Activated CD8-positive, alpha-beta memory T cell treated with anti-CD3 and anti-CD28 coated beads, Interleukin-2, amount 50 U/mL, for 24 hours (primary cell): Measurements from ENCODE around the gene RBM24.

ENCODE experiments used
- DNase-seq: peaks from one replicate; pipeline ENCODE4 v3.0.0-alpha.2; 2020; ENCODE audit errors: extremely low read depth

RBM24 gene

GRCh38 chr6:17281100-17281496 lies at the start of gene RBM24:
TSS of gene RBM24 (plus strand) at chr6:17281361. CDS start at chr6:17281582, 221 bp downstream.
- DNase-seq = no peak

- DNase-seq = no peak
Measured at GRCh38 chr6:17233531-17233930, 47.6 kb upstream of the RBM24 start.

- no peak for DNase-seq
Measured at GRCh38 chr6:17237246-17237645, 43.9 kb upstream of the RBM24 start.

- DNase-seq = no peak
Measured at GRCh38 chr6:17239260-17239659, 41.9 kb upstream of the RBM24 start.

GRCh38 chr6:17240803-17241500 lies 40.2 kb upstream of the RBM24 start:
- DNase-seq = no peak

- DNase-seq = no peak
Measured at GRCh38 chr6:17242087-17242486, 39.1 kb upstream of the RBM24 start.

- no peak for DNase-seq
Measured at GRCh38 chr6:17250237-17250636, 30.9 kb upstream of the RBM24 start.

- DNase-seq = no peak
Measured at GRCh38 chr6:17251953-17252352, 29.2 kb upstream of the RBM24 start.

GRCh38 chr6:17258749-17259148 lies 22.4 kb upstream of the RBM24 start:
- DNase-seq = no peak

- no peak for DNase-seq
Measured at GRCh38 chr6:17265570-17265969, 15.6 kb upstream of the RBM24 start.

- DNase-seq = no peak
Measured at GRCh38 chr6:17267566-17267965, 13.6 kb upstream of the RBM24 start.

- no peak for DNase-seq
Measured at GRCh38 chr6:17268114-17268513, 13.0 kb upstream of the RBM24 start.

- no peak for DNase-seq
Measured at GRCh38 chr6:17269840-17270239, 11.3 kb upstream of the RBM24 start.

GRCh38 chr6:17271628-17272027 lies 9.5 kb upstream of the RBM24 start:
- no peak for DNase-seq

GRCh38 chr6:17276766-17277165 lies 4.4 kb upstream of the RBM24 start:
- no peak for DNase-seq

GRCh38 chr6:17277256-17277655 lies 3.9 kb upstream of the RBM24 start:
- DNase-seq = no peak

- DNase-seq = no peak
Measured at GRCh38 chr6:17278289-17279063, 2.7 kb upstream of the RBM24 start.

GRCh38 chr6:17280138-17280537 lies 1.0 kb upstream of the RBM24 start:
- DNase-seq = no peak

- no peak for DNase-seq
Measured at GRCh38 chr6:17280552-17281090, 540 bp upstream of the RBM24 start.

- DNase-seq = no peak
Measured at GRCh38 chr6:17281497-17282481, 628 bp downstream of the RBM24 start.

- no peak for DNase-seq
Measured at GRCh38 chr6:17283074-17283473, 1.9 kb downstream of the RBM24 start.

GRCh38 chr6:17289630-17290061 lies 8.5 kb downstream of the RBM24 start:
- DNase-seq = no peak
